Measurements from ENCODE around the gene IFT81. TPM values are rescaled to one million over a fixed set of nuclear protein-coding genes. Genes with fewer than 3 reads are reported as not detected.

Gene IFT81
- total and polyA plus RNA-seq, 2 donors from 2014 or later = 6.5 to 16.6 TPM

DNA sequence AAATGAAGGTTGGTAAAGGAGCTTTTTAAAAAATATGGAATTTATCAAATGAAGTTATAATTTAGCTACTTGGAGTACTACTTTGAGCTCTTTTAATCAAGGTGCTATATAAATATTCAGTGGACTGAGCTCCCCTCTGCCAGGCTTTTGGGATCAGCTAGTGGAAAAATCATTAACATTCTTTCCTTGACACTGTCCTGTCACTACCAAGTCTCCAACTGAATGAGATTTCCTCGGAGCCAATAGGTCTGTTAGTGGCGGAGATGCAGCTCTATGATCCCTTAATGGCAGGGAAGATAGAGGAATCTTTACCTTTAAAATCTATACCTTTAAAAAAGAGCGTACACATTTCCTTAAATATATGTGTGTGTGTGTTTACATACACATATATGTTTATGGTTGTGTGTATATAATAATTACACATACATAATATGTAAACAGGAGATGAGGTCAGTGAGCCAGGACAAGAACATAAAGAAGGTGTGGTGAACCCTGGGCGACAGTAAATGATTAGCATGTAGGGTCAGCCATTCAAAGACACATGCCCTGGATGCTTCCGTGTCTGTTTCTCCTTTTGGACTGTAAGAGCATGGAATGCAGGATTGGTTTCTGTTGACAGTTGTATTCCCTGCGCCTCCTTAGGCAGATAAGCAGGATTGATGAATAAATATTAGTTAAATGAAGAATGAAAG is 109.2 kb downstream of the IFT81 start:
- intact Hi-C loops (cut with DNase I) = no loop called here
- no peak overlapping the region for H3K9ac ChIP-seq (ENCODE audit: low read length in 3 of 3)
- no peak overlapping the region for H3K27ac ChIP-seq (ENCODE audit: low read depth in 2 of 2, low read length in 2 of 2)
- peak in 2 of 5 donors; percentile 41 to 58 for DNase-seq
- TF ChIP-seq, protein P1, sequence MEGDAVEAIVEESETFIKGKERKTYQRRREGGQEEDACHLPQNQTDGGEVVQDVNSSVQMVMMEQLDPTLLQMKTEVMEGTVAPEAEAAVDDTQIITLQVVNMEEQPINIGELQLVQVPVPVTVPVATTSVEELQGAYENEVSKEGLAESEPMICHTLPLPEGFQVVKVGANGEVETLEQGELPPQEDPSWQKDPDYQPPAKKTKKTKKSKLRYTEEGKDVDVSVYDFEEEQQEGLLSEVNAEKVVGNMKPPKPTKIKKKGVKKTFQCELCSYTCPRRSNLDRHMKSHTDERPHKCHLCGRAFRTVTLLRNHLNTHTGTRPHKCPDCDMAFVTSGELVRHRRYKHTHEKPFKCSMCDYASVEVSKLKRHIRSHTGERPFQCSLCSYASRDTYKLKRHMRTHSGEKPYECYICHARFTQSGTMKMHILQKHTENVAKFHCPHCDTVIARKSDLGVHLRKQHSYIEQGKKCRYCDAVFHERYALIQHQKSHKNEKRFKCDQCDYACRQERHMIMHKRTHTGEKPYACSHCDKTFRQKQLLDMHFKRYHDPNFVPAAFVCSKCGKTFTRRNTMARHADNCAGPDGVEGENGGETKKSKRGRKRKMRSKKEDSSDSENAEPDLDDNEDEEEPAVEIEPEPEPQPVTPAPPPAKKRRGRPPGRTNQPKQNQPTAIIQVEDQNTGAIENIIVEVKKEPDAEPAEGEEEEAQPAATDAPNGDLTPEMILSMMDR (IDR thresholded peaks at IDR 0.05; ENCODE audit: borderline replicate concordance, extremely low read depth, insufficient read depth) = no peak
- H3K4me1 ChIP-seq (ENCODE audit: control insufficient read depth in 2 of 3, insufficient read depth in 2 of 3, low read depth in 1 of 3, low read length in 3 of 3) = peaks cover 0 to 5% (median 2%) of the 10 kb centered on the region in 3 donors
- H3K4me3 ChIP-seq (ENCODE audit: low read length in 3 of 3) = no peak overlapping the region
- no peak for FAIRE-seq
- no peaks in the 10 kb centered on the region for H3K27me3 ChIP-seq (ENCODE audit: control insufficient read depth, insufficient read depth, low read length)
- H3K9me3 ChIP-seq (ENCODE audit: control insufficient read depth in 2 of 3, insufficient read depth in 1 of 3, low read length in 3 of 3) = no peaks in the 10 kb centered on the region
- no peaks in the 10 kb centered on the region for H3K36me3 ChIP-seq (ENCODE audit: control insufficient read depth in 2 of 3, insufficient read depth in 3 of 3, low read length in 3 of 3)

DNA sequence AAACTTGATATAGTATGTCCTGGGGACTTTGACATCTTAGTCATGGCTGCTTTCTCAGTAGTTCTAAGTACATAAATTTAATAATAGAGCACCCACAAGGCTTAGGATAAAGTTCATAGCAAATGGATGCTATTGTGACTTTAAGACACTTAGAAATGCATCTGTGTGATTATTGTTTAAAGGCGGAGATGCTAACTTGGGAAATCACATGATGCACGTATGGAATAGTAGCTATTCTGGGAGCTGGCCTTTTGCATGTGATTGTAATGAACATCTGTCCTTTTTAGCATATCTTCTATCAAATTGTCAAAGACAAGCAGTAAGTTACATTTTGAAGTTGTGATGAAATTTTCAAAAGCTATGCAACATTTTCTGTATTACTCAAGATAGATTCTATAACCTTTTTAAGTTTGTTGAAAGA is 110.2 kb downstream of the IFT81 start:
- Histone ChIP-seq H3K9me3 (ENCODE audit: control insufficient read depth in 2 of 3, insufficient read depth in 1 of 3, low read length in 3 of 3) (no peaks in the 10 kb centered on the region), H3K27ac (ENCODE audit: low read depth in 2 of 2, low read length in 2 of 2) (no peak overlapping the region), H3K36me3 (ENCODE audit: control insufficient read depth in 2 of 3, insufficient read depth in 3 of 3, low read length in 3 of 3) (no peaks in the 10 kb centered on the region), H3K9ac (ENCODE audit: low read length in 3 of 3) (no peak overlapping the region), H3K4me3 (ENCODE audit: low read length in 3 of 3) (no peak overlapping the region), H3K27me3 (ENCODE audit: control insufficient read depth, insufficient read depth, low read length) (no peaks in the 10 kb centered on the region), H3K4me1 (ENCODE audit: control insufficient read depth in 2 of 3, insufficient read depth in 2 of 3, low read depth in 1 of 3, low read length in 3 of 3) (peaks cover 0 to 5% (median 2%) of the 10 kb centered on the region in 3 donors)
- intact Hi-C loops (cut with DNase I) = no loop called here
- FAIRE-seq = no peak
- TF ChIP-seq, protein P1 (IDR thresholded peaks at IDR 0.05; ENCODE audit: borderline replicate concordance, extremely low read depth, insufficient read depth) = no peak
- no peak for DNase-seq

- no peak overlapping the region for H3K9ac ChIP-seq (ENCODE audit: low read length in 3 of 3)
- H3K4me1 ChIP-seq (ENCODE audit: control insufficient read depth in 2 of 3, insufficient read depth in 2 of 3, low read depth in 1 of 3, low read length in 3 of 3) = peaks cover 0 to 5% (median 2%) of the 10 kb centered on the region in 3 donors
- no peaks in the 10 kb centered on the region for H3K9me3 ChIP-seq (ENCODE audit: control insufficient read depth in 2 of 3, insufficient read depth in 1 of 3, low read length in 3 of 3)
- no peak overlapping the region for H3K27ac ChIP-seq (ENCODE audit: low read depth in 2 of 2, low read length in 2 of 2)
- DNase-seq (no peak), FAIRE-seq (peak; percentile 97)
- TF ChIP-seq, protein P1 (IDR thresholded peaks at IDR 0.05; ENCODE audit: borderline replicate concordance, extremely low read depth, insufficient read depth) = no peak
- no peaks in the 10 kb centered on the region for H3K36me3 ChIP-seq (ENCODE audit: control insufficient read depth in 2 of 3, insufficient read depth in 3 of 3, low read length in 3 of 3)
- no peak overlapping the region for H3K4me3 ChIP-seq (ENCODE audit: low read length in 3 of 3)
- intact Hi-C loops (cut with DNase I) = no loop called here
- H3K27me3 ChIP-seq (ENCODE audit: control insufficient read depth, insufficient read depth, low read length) = no peaks in the 10 kb centered on the region
Observed at GRCh38 chr12:110234755-110235154, 110.6 kb downstream of the IFT81 start.

Measured in kidney (tissue), 14 donors.